IPS-NIHi11 (cell line): ENCODE data around the gene DDIAS.
"Not testable (repeated sequence)": the region's sequence is repeated elsewhere in the genome, so short reads cannot be mapped to it uniquely, and the experiment has no call there.

Experiments used
- DNase-seq: peaks from one replicate; pipeline ENCODE4 v3.0.0; 2012; ENCODE audit warnings: mixed read lengths, low spot score

The DDIAS gene

GRCh38 chr11:82889133-82890001 is 12.2 kb upstream of the DDIAS start:
- no peak for DNase-seq

GRCh38 chr11:82890002-82890341 is 11.6 kb upstream of the DDIAS start:
- no peak for DNase-seq

GRCh38 chr11:82890936-82891335 is 10.6 kb upstream of the DDIAS start:
- no peak for DNase-seq

GRCh38 chr11:82892611-82893169 is 8.8 kb upstream of the DDIAS start:
- no peak for DNase-seq

GRCh38 chr11:82895437-82896091 is 6.0 kb upstream of the DDIAS start:
- no peak for DNase-seq

- DNase-seq, result no peak
Measured at GRCh38 chr11:82896183-82896582, 5.4 kb upstream of the DDIAS start.

GRCh38 chr11:82898241-82898640 is 3.3 kb upstream of the DDIAS start:
- DNase-seq, result no peak

GRCh38 chr11:82899186-82899820 is 2.2 kb upstream of the DDIAS start:
- DNase-seq, result no peak

GRCh38 chr11:82899957-82900276 is 1.6 kb upstream of the DDIAS start:
- DNase-seq, result no peak

GRCh38 chr11:82900277-82901164 is 1.0 kb upstream of the DDIAS start, which contains the start of gene PRCP:
Gene PRCP (minus strand): TSS chr11:82900430. CDS start chr11:82900402, 28 bp downstream.
- DNase-seq, result peak; percentile 92

GRCh38 chr11:82901922-82902485 is 468 bp downstream of the DDIAS start:
- no peak for DNase-seq

- DNase-seq, result no peak
Measured at GRCh38 chr11:82902880-82903279, 1.3 kb downstream of the DDIAS start.

- DNase-seq, result no peak
Measured at GRCh38 chr11:82903843-82904586, 2.5 kb downstream of the DDIAS start.

- DNase-seq, result no peak
Measured at GRCh38 chr11:82906236-82906635, 4.7 kb downstream of the DDIAS start.

GRCh38 chr11:82906931-82907330 is 5.4 kb downstream of the DDIAS start:
- DNase-seq, result no peak

GRCh38 chr11:82907371-82907770 is 5.8 kb downstream of the DDIAS start:
- no peak for DNase-seq

GRCh38 chr11:82908311-82908710 is 6.8 kb downstream of the DDIAS start:
- no peak for DNase-seq

- DNase-seq, result no peak
Measured at GRCh38 chr11:82909015-82909640, 7.6 kb downstream of the DDIAS start.

GRCh38 chr11:82919786-82920185 is 18.2 kb downstream of the DDIAS start:
- not testable (repeated sequence) for DNase-seq

- DNase-seq, result not testable (repeated sequence)
Measured at GRCh38 chr11:82920227-82920626, 18.7 kb downstream of the DDIAS start.
